ENCODE data around the gene PIK3R6. TPM values are rescaled to one million over a fixed set of nuclear protein-coding genes. Genes with fewer than 3 reads are reported as not detected.

Gene PIK3R6
- total RNA-seq, 2 donors from 2014 or later: 0.67 to 0.83 TPM

DNA sequence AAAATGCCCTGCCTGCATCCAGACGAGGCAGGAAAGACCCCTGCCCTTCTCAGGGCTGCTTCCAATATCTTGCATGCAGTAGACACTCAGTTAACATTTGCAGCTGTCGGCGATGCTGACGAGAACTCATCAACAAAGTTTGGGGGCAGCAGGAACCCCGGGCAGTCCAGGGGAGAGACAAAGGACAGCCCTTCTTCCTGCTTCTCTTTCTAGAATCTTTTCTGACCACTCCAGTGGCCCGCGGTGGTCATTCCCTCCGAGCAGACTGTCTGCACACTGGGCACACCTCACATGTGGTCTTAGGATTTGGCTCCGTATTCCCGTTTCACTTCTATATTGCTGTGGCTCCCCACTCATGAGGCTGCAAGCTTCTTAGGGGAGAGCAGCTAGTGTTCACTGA is 37.3 kb downstream of the PIK3R6 start:
- H3K4me3 Mint-ChIP-seq: no peak overlapping the region
- H3K36me3 Mint-ChIP-seq (ENCODE audit: low read depth): no peaks in the 10 kb centered on the region
- no peak overlapping the region for H3K27ac Mint-ChIP-seq
- H3K27me3 Mint-ChIP-seq: no peaks in the 10 kb centered on the region
- no peak for DNase-seq
- no peaks in the 10 kb centered on the region for H3K9me3 ChIP-seq (ENCODE audit: control insufficient read depth, low read length, poor library complexity, severe bottlenecking)
- H3K4me1 Mint-ChIP-seq: peaks cover 5% of the 10 kb centered on the region
- no peak for ATAC-seq

DNA sequence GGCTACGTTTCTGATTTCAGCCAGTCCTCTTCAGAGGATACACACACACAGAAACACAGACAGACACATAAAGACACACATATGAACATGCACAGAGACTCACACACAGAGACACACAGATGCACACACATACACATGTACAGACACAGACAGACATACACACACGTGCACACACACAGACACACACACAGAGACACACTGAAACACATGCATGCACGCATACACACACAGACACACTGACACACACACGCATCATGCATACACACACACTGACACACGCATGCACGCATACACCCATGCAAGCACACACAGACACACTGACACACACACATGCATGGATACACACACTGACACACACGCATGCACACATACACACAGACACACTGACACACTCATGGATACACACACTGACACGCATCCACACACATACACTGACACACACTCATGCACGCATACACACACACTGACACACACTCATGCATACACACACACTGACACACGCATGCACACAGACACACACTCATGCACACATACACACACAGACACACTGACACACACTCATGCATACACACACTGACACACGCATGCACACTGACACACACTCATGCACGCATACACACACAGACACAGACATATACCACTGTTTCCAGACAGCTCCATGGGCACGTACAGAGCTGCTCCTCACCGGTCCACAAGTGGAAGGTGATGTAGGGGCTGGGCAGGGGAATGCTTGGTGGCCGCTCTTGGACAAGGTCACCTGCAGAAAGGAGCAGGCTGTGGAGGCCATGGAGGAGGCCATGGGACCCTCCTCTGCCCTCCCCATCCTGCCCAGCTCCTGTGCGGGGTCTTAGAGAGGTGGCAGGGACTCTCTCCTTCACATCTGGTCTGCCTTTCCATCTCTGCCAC is 38.2 kb downstream of the PIK3R6 start:
- DNase-seq: no peak
- Mint-ChIP-seq H3K27ac (no peak overlapping the region), H3K4me3 (no peak overlapping the region), H3K27me3 (no peaks in the 10 kb centered on the region), H3K36me3 (ENCODE audit: low read depth) (no peaks in the 10 kb centered on the region), H3K4me1 (peaks cover 5% of the 10 kb centered on the region)
- no peaks in the 10 kb centered on the region for H3K9me3 ChIP-seq (ENCODE audit: control insufficient read depth, low read length, poor library complexity, severe bottlenecking)
- ATAC-seq: no peak

DNA sequence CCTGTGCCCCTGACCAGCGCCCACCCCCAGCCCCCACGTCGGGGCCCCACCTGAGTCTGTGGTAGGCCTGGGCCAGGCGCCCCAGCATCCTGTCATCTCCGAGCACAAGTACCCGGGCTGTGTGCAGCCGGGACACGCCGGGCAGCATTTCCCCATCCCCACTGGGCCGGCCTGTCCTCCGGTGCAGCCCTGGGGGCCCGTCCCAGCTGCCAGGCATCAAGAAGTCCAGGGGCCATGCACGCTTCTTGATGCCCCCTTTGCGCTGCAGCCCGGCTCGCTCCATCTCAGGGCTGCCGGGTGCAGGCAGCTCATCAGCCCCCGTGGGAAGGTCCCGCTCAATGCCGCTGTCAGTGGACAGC is 39.0 kb downstream of the PIK3R6 start:
- Mint-ChIP-seq H3K4me1 (peaks cover 5% of the 10 kb centered on the region), H3K4me3 (no peak overlapping the region), H3K27me3 (no peaks in the 10 kb centered on the region), H3K36me3 (ENCODE audit: low read depth) (no peaks in the 10 kb centered on the region), H3K27ac (no peak overlapping the region)
- H3K9me3 ChIP-seq (ENCODE audit: control insufficient read depth, low read length, poor library complexity, severe bottlenecking): no peaks in the 10 kb centered on the region
- ATAC-seq (no peak), DNase-seq (no peak)

DNA sequence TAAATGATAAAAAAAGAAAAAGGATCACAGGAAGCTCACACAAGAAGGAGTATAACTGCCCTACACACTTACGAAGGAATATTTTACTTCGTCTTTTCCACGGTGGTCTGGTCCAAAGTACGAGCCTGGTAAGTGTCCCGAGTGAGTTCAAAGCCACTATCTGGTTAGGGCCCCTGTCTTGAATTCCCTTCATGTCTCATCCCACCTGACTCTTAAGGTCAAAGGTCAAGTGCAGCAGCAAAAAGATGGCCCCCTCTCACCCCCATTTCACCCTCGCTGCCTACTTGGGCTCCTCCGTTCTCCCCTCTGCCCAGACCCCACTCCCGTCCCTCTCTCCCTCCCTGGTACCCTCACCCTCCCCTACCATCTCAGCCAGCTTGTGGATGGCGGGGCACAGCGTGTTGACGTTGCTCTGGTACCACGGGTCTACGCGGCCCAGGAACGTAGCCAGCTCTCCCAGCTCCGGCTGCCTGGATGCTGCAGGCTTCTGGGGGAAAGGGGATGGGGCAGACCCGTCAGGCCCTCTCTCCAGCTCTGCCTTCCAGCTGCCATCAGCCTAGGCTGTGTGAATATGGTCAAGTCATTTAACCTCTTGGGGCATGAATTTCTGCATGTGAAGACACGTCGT is 40.6 kb downstream of the PIK3R6 start:
- ATAC-seq (no peak), DNase-seq (no peak)

DNA sequence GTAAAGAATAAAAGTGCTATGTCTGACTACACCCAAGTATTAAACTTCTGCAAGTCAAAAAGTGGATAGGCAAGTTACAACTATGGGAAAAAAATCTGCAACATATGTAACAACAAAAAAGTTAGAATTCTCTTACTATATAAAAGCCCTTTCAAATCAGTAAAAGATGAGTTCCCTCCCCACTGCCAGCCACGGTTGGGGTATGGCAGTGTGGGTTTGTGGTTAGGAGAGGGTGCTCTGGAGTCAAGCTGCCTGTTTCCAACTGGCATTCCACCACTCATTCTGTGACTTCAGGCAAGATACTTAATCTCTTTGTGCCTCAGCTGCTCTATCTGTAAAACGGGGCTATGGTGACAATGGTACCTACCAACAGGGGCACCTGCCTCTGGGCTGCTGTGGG is 41.7 kb downstream of the PIK3R6 start:
- no peaks in the 10 kb centered on the region for H3K9me3 ChIP-seq (ENCODE audit: control insufficient read depth, low read length, poor library complexity, severe bottlenecking)
- peaks cover 6% of the 10 kb centered on the region for H3K36me3 Mint-ChIP-seq (ENCODE audit: low read depth)
- H3K4me3 Mint-ChIP-seq: no peak overlapping the region
- peaks cover 5% of the 10 kb centered on the region for H3K4me1 Mint-ChIP-seq
- H3K27me3 Mint-ChIP-seq: peaks cover 12% of the 10 kb centered on the region
- ATAC-seq (no peak), DNase-seq (no peak)
- H3K27ac Mint-ChIP-seq: no peak overlapping the region

More for the DNA sequence above, 40.6 kb downstream of the PIK3R6 start:
- Mint-ChIP-seq H3K27me3 (peaks cover 8% of the 10 kb centered on the region), H3K4me1 (peaks cover 5% of the 10 kb centered on the region), H3K36me3 (ENCODE audit: low read depth) (peaks cover 6% of the 10 kb centered on the region), H3K27ac (no peak overlapping the region), H3K4me3 (no peak overlapping the region)
- H3K9me3 ChIP-seq (ENCODE audit: control insufficient read depth, low read length, poor library complexity, severe bottlenecking): no peaks in the 10 kb centered on the region

DNA sequence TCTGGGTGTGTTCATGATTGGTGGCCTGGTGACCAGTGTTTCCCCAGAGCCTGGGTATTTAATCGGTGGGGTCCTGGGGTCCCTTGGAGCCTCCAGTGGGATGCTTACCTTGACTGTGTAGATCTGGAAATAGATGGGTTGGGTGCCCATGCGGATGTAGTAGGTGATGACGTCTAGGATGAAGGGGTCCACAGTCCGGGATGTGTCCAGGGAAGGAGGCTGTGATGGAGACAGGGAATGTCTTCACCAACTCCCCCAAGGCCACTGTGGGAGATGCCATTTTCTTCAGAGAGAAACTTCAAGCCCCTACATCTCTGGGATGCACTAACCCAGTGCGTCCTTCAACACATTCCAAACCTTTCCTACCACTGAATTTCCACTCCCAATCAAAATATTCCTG is 44.2 kb downstream of the PIK3R6 start:
- Mint-ChIP-seq H3K27me3 (peaks cover 12% of the 10 kb centered on the region), H3K4me1 (peaks cover 5% of the 10 kb centered on the region), H3K4me3 (no peak overlapping the region), H3K36me3 (ENCODE audit: low read depth) (peaks cover 6% of the 10 kb centered on the region), H3K27ac (no peak overlapping the region)
- DNase-seq (no peak), ATAC-seq (no peak)
- H3K9me3 ChIP-seq (ENCODE audit: control insufficient read depth, low read length, poor library complexity, severe bottlenecking): no peaks in the 10 kb centered on the region

DNA sequence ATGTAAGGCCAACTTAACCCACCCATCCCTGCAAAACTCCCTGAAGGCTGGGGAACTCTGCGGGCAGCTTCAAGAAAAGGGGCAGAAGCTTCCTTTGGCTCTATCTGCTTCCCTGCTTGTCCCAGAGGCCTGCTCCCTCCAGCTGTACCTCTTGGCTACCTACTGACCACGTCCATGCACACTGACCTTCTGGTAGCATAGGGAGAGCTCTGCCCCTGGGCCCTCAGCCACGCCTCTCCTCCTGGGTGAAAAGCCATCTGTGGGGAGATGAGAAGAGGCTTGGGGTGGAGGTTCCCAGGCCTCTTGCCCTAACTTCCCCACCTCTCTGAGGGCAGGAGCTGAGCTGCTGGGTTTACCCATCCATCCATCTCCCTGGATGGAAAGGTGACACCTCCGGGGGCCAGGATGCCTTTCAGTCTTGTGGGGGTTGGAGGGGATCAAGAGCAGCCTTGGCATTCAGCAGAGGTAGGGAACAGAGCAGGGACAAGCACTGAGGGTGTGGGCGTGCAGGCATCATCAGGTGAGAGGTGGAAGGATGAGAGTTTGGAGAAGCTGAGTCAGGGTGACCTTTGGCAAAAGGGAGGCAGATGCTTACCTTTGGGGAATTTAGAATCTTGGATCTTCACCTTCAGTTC is 45.0 kb downstream of the PIK3R6 start:
- Mint-ChIP-seq H3K27me3 (peaks cover 18% of the 10 kb centered on the region), H3K4me1 (peaks cover 5% of the 10 kb centered on the region), H3K27ac (peak overlapping the region; percentile 74), H3K4me3 (no peak overlapping the region), H3K36me3 (ENCODE audit: low read depth) (peaks cover 6% of the 10 kb centered on the region)
- no peak for ATAC-seq
- no peaks in the 10 kb centered on the region for H3K9me3 ChIP-seq (ENCODE audit: control insufficient read depth, low read length, poor library complexity, severe bottlenecking)
- no peak for DNase-seq

DNA sequence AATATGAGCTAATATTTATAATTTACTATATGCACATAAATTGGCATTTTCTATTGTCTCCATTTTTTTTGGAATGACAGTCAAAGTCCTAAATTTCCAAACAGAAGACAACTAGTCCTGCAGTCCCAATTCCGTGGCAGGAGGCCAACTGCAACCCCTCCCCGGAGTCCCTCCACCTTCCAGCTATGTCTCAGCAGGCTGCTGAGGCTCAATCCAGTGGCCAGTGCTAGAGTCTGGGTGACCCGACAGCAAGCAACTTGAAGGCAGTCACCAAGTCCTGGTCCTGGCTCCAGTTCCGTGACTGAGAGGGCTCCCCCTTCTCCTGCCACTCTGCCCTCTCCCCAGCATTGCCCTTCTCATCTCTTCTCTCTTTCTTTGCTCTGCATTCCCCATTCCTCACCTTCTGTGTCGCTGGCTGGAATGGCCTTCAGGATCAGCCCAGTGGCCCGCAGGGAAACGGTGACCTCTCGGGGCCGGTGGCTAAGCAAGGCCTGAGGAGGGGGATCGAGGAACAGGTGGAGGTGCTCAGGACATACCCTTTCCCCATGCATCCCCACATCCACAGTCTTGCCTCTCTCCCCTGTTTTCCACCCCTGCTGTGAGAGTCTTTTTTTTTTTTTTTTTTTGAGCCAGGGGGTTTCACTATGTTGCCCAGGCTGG is 45.9 kb downstream of the PIK3R6 start:
- Mint-ChIP-seq H3K27ac (peak overlapping the region; percentile 74), H3K4me3 (no peak overlapping the region), H3K27me3 (peaks cover 19% of the 10 kb centered on the region), H3K36me3 (ENCODE audit: low read depth) (peaks cover 6% of the 10 kb centered on the region), H3K4me1 (no peaks in the 10 kb centered on the region)
- H3K9me3 ChIP-seq (ENCODE audit: control insufficient read depth, low read length, poor library complexity, severe bottlenecking): no peaks in the 10 kb centered on the region
- DNase-seq (no peak), ATAC-seq (no peak)

DNA sequence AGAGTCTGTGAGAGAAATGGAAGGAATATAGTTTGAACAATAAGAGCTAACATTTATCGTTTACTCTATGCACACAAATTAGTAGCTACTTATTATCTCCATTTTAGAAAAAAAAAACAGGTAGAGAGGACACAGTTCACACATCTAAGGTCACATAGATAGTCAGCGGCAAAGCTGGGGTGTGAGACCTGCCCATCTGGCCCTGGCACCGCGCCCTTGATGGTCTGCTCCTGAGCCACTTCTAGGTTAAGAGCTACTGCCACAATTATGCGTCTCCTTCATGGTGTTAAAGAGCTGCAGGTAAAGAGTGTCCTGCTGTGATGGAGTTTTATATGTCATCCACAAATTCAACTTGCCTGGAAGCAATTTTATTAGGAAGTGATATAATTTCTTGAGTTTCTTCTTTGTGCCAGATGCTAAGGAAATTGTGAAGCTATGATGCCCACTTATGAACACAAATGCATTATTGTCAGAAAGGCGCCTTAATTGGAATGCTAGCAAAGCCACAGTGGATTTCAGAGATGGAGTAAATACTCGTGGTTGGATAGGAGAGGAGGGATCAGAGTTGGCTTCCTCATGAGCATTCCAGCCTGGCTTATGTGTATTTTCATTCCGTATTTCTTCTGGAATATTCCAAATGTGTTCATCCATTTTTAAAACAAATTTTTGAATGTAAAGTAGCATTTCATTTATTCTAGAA is 47.0 kb downstream of the PIK3R6 start:
- no peaks in the 10 kb centered on the region for H3K9me3 ChIP-seq (ENCODE audit: control insufficient read depth, low read length, poor library complexity, severe bottlenecking)
- H3K4me3 Mint-ChIP-seq: no peak overlapping the region
- peaks cover 6% of the 10 kb centered on the region for H3K36me3 Mint-ChIP-seq (ENCODE audit: low read depth)
- ATAC-seq: no peak
- no peaks in the 10 kb centered on the region for H3K4me1 Mint-ChIP-seq
- H3K27ac Mint-ChIP-seq: no peak overlapping the region
- peaks cover 19% of the 10 kb centered on the region for H3K27me3 Mint-ChIP-seq
- DNase-seq: no peak

DNA sequence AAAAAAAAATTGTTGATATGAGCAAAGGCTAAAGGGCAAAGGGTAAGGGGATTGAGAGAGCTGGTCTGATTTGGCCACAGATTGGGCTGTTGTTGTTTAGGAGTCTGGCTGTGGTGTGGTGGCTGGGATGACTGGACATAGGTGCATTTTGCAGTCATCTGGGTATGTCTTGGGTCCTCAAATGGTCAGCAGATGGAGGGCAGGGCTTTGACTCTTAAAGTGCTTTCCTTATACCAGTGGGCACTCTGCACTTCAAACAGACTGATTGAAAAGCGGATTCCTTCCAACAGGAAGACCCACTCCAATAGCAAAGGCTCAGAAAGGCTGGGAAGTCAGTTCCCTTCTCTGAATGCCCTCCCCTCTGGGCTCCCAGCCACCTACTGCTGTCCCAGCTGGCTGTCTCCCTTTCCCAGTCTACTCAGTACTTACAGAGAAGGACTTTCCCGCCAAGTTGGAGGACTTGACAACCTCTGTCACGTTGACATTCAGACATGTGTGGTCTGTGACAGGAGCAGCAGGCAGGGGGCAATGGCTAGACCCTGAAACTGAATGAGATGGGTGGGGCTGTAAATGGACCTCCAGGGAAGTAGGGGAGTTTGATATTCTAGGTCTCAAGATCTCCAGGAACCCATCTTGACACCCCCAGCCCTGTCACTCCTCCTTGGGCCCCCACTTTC is 48.7 kb downstream of the PIK3R6 start:
- DNase-seq: no peak
- Mint-ChIP-seq H3K4me1 (no peaks in the 10 kb centered on the region), H3K36me3 (ENCODE audit: low read depth) (peaks cover 6% of the 10 kb centered on the region), H3K27ac (no peak overlapping the region), H3K4me3 (no peak overlapping the region), H3K27me3 (peaks cover 19% of the 10 kb centered on the region)
- no peaks in the 10 kb centered on the region for H3K9me3 ChIP-seq (ENCODE audit: control insufficient read depth, low read length, poor library complexity, severe bottlenecking)
- ATAC-seq: no peak

DNA sequence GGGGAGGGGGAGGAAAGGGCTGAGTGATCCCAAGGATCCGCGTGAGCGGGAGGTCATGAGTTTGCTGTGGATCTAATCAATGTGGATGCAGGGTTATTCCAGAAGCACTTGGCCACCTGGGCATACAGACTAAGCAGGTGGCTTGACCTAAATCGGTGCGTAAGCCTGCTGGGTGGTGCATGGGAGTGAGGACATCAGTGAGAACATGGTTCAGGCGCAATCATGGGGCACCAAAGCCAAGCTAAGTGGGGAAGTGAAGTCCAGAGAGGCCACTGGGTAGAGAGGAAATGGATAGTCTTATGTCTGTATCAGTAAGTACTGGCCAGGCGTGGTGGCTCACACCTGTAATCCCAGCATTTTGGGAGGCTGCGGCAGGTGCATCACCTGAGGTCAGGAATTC is 49.4 kb downstream of the PIK3R6 start:
- ATAC-seq: no peak
- Mint-ChIP-seq H3K36me3 (ENCODE audit: low read depth) (peaks cover 4% of the 10 kb centered on the region), H3K27me3 (peaks cover 18% of the 10 kb centered on the region), H3K4me1 (no peaks in the 10 kb centered on the region), H3K4me3 (no peak overlapping the region), H3K27ac (no peak overlapping the region)
- no peaks in the 10 kb centered on the region for H3K9me3 ChIP-seq (ENCODE audit: control insufficient read depth, low read length, poor library complexity, severe bottlenecking)
- DNase-seq: no peak

DNA sequence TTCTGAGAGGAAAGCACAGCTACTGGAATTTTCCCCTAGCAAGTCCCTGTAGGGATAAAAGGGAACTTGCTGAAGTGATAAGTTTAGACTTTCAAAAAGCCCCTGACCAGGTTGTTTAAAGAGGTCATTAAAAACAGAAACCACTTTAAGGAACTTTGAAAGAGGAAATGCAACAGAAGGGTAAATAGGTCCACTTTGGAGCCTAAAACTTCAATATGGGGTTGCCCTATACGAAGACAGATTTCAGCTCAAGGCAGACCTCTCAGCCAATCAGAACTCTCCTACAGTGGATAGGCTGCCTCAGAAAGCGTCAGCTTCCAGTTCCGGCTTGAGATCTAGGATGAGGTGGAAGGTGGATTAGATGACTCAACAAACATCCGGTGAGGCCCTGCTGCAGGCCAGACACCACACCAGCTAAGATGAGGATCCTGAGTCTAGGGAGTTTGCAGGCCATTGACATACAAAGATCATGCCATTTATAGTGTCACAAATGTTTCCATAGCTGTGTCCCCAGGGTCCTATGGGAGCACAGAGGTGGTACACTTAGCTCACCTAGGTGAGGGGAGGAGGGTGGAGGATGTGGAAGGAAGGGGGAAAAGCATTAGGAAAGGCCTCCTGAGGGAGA is 60.4 kb downstream of the PIK3R6 start:
- no peak overlapping the region for H3K4me3 Mint-ChIP-seq

More for the DNA sequence above, 60.4 kb downstream of the PIK3R6 start:
- DNase-seq (no peak), ATAC-seq (peak; percentile 82)
- peaks cover 3% of the 10 kb centered on the region for H3K9me3 ChIP-seq (ENCODE audit: control insufficient read depth, low read length, poor library complexity, severe bottlenecking)
- no peaks in the 10 kb centered on the region for H3K27me3 Mint-ChIP-seq
- peaks cover 5% of the 10 kb centered on the region for H3K4me1 Mint-ChIP-seq
- peaks cover 4% of the 10 kb centered on the region for H3K36me3 Mint-ChIP-seq (ENCODE audit: low read depth)
- peak overlapping the region; percentile 71 for H3K27ac Mint-ChIP-seq
